Fibroblast of the conjunctiva (primary cell): ENCODE measurements around the gene UBE2I.
"Not testable (repeated sequence)": the region's sequence is repeated elsewhere in the genome, so short reads cannot be mapped to it uniquely, and the experiment has no call there.

Experiments used
- DNase-seq: peaks from one replicate; pipeline ENCODE4 v3.0.0-alpha.2; 2010; ENCODE audit warnings: low read depth

The UBE2I gene

DNA sequence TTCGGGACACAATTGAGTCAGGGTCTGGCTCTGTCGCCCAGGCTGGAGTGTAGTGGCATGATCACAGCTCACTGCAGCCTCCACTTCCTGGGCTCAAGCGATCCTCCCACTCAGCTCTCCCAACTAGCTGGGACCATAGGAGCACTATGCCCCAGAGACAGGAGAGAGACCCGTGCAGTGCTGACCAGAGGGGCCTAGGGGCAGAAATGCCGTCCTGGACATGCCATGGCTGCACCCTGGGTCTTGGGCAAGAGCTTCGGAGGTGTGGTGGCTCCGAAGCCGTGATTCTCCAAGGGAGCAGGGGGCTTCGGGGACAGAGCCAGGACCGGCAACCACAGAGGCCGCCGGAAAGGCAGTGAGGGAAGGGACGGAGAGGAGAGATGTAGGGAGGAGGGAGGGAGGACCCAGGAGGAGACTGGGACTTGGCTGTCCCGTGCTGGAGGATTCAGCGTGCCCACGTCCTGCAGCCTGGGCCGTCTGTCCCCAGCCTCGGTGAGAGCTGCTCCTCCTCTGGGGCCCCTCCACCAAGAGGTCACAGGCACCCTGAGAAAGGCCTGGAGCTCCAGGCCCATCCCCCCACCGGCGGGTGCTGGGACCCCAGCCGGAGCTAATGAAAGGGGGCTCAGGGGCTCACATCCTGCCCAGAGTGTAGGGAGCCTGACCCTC, 31.7 kb upstream of the UBE2I start:
- no peak for DNase-seq

DNA sequence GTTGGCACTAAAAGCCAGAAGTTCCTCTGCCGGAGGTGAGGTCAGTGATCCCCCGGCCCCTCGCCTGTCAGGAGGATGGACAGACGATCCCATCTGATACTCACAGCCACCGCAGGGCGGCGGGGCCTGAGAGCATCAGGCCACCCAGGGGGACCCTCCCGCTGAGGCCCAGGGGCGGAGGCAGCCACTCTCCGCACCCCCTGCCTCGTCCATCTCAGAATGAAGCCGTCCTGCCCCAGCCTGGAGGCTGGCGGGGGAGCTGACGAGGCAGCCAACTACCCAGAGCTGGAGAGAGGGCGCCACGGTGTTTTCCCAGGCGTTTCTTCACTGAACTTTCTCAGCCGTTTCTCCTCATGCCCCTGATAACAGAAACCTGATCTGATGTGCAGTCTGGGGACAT, 31.0 kb upstream of the UBE2I start:
- DNase-seq = no peak

DNA sequence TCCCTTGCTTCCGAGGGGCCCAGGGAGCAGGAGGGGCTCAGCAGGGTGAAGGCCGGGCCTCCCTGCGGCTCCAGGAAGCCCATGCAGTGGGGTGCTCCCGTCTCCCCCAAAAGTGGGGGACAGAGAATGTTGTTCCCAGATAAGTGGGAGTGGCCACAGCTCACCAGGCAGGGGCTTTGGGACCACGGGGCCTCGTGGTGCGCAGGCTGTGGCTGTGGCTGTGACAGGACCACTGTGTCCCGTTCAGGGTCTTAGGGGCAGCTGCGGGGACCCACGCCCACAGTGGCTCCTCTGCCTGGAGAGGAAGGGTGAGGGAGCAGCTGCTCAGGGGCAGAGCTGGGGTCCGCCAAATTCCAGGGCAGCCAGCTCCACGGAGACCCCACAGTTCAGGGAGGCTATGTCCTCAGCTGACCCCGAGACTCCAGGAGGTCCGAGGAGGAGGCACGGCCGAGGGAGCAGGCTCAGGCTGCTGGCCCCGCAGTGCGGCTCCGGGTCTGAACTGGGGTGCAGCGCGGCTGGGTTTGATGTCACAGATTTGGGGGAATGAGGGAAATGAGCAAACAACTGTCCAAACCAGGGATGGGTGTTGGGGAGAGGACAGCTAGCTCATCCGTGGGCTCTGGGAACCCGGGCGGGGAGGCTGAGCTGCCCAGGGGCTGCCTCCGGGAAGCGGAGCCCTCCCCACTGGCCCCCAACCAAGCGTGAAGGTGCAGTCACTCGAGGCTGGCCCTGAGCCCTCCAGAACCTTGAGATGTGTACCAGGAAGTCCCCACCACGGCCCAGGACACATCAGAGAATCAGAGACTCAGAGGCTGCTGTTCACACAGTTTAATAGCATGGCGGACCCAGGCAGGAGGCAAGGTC, 30.1 kb upstream of the UBE2I start:
- DNase-seq = no peak

DNA sequence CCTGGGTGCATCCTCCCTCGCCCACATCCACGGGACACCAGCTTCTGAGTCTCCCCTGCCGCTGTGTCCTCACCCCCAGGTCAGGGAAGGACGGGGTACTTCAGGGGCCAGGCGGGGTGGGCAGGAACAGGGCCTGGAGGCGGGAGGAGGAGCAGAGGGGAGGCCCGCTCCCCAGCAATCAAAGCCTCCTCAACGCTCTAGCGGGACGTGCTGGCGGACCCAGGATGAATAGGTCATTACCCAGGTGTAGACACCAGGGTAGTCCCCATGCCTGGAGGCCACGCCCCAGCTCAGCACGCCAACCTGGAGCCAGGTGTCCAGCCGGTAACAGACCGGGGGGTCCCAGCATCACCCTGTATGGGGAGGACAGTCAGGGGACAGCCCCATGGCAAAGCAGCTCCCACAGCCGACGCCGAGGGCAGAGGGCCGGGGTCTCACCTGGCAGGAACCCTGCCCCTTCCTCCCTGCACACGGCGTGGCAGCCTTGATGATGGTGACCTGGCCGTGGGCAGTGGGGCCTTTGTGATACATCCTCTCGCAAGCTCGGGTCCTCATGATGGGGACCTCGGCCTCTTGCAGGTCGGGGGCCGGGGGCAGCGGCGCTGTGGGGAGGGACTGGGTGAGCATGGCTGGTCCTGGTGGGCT, 29.4 kb upstream of the UBE2I start:
- no peak for DNase-seq

DNA sequence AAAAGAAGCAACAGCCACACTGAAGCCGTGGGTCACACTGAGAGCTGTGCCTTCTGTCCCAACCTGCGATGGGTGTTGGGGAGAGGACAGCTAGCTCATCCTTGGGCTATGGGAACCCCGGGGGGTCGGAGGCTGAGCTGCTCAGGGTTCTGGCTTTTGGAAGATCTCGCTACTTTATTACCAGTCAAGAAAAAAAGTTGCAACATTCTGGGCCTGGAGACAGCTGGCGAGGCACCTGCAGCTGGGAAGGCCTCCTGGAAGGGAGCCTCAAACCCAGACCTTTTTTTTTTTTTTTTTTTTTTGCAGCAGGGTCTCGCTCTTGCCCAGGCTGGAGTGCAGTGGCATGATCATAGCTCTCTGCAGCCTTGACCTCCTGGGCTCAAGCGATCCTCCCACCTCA, 28.7 kb upstream of the UBE2I start:
- DNase-seq = no peak

DNA sequence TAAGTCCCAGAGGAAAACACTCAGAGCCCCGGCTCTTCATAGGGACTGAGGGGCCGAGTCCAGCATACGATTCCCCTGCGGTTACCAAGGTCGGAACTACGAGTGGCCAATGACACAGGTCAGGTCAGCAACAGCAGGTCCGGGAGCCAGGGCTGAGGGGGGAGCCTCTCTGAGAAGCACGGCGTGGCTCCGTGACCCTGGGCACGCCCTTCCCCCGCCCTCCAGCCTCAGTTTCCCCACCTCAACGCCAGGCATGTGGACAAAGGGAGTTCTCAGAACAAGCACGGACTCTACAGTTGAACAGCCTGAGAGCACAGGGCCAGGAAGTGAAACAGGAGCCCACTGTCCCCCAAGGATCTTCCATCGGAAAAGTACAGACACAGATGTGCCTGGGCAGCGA, 27.9 kb upstream of the UBE2I start:
- no peak for DNase-seq

DNA sequence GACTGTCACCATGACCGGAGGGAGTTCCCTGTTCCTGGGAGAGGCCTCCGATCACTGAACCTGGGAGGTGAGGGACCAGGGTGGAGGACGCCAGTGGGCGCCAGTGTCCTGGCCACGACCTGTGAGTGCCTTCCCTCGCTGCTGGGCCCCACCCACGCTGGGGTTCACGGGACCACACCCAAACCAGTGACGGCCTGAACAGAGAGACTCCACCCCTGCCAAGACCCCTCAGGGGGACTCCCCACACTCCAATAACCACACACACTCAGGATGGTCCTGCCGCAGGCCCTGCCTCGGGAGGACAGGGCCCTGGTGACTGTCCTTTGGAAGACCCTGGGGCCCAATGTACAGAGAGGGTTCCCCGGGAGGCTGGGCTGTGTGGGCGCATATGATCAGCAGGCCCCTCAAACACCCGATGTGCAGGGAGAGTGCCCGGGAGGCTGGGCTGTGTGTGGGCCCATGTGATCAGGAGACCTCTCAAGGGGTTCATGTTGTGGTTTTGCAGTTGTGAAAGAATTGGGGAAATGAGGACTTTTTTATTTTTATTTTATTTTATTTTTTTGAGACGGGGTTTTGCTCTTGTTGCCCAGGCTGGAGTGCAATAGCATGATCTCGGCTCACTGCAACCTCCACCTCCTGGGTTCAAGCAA, 27.0 kb upstream of the UBE2I start:
- no peak for DNase-seq

DNA sequence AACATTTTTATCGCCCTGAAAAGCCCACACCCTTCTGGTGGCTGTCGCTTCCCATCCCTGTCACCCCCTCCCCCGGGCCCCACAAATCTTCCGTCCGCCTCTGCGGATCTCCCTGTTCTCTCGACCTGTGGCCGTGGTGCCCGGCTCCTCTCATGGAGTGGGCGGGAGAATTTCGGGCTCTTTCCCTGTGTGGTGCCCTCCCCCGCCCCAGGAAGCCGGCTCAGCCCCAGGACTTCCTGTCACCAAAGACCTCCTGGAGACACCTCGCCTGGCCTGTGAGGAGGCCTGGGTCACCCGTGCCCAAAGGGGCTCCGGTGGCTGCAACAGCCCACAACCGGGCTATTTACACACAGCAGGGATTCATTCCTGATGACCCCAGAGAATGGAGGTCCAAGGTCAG, 26.1 kb upstream of the UBE2I start:
- no peak for DNase-seq

DNA sequence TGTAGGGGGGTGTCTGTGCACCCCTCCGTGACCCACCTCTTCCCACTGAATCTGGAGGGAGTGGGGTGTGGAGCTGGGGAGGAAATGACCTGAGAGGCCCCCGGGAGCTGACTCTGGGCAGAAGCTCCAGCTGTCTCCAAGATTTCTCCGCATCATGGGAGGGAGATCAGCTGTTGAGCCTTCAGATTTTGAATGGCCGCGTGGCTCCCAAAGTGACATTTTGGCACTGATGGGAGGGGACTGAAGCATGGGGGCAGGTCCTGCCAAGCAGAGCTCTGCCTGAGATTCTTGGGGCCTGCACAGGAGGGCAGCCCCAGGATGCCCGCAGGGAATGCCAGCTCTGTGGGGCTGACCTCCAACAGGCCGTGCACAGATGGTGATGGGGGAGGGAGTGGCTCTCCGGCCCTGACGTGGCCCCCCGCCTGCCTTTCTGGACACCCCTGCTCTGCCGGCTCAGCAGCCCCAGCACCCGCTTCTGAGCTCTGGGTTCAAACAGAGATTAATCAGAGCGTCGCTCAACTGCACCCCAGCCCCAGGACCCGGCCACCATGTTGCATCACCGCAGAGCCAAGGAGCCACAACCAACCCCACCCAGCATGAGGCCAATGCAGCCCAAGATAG, 25.3 kb upstream of the UBE2I start:
- DNase-seq = no peak

DNA sequence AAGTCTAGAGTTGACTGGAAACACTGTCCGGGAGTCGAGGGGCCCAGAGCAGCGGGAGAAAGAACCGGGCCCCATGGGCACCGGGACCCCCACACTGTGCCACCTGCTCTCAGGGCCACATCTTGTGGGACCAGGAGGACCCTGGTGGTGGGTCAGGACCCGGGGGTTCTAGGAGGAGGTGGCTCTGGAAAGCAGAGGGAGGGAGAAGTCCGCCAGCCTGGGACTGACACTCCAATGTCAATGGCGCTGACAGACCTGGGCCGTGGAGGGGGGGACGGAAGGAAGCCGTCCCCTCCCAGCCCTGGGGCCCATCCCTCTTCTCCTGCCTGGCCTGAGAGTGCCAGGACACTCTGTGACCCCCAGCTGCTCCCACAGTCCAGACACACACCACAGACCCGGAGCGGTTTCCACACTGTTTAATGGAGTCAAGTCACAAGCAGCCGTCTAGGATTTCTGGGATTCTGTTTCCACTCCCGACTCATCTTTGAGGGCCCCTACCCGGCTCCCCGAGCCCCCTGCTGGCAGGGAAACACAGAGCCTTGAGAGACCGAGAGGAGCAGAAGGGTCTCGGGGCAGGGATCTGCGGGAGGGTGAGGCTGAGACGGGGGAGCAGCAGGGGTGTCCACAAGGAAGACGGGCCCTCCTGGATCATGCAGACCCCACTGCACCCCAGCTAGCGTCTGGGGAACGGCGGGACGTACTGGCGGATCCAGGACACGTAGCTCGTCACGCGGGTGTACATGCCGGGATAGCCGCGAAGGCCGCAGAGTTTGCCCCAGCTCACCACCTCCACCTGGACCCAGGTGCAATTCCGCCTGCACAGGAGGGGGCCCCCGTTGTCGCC, 23.5 kb upstream of the UBE2I start:
- DNase-seq = no peak

DNA sequence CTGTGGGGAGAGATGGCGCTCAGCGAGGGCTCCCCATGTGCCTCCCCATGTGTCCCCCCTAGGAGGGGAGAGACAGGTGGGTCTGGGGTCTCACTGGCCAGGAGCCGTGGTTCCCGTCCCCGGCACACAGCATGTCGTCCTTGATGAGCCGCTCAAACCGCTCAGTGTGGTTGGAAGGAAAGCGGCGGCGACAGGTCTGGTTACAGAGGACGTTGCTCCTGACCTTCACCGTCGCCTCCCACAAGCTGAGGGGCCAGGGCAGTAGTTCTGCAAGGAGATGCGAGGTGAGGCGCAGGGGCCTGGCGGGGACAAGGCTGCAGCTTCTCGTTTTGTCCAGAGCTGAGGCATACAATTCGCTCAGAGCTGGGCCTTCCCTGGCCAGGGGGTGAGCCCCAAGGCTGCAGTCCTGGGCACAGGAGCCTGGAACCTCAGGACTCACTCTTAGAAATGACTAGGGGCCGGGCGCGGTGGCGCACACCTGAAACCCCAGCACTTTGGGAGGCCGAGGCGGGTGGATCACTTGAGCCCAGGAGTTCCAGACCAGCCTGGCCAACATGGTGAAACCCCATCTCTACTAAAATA, 22.8 kb upstream of the UBE2I start:
- DNase-seq = no peak

DNA sequence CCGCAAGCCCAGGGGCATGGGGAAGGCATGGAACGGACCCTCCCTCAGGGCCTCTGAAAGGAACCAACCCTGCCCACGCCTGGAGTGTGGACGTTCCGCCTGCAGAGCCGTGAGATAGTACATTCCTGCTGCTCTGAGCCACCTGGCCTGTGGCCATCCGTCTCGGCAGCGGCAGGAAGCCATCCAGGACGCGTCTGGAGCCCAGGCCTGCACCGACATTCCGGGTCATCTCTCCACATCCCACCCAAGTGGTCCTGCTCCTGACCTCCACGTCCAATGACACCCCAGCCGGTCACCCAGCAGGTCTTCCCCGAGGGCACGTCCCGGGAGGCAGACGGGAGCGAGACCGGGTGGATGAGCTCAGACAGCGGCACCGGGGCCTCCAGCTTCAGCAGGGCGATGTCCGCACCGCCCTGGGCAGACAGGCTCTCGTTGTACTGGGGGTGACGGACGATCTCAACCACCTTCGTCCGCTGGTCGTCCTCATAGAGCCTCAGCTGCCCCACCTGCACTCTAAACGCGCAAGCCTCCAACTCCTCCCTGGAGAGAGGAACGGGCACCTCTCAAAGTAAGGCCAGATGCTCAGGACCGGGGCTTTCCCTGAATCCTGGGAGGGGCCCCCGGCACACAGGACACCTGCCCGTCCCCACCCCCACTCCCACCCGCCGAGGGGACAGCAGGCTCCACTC, 21.3 kb upstream of the UBE2I start:
- no peak for DNase-seq

DNA sequence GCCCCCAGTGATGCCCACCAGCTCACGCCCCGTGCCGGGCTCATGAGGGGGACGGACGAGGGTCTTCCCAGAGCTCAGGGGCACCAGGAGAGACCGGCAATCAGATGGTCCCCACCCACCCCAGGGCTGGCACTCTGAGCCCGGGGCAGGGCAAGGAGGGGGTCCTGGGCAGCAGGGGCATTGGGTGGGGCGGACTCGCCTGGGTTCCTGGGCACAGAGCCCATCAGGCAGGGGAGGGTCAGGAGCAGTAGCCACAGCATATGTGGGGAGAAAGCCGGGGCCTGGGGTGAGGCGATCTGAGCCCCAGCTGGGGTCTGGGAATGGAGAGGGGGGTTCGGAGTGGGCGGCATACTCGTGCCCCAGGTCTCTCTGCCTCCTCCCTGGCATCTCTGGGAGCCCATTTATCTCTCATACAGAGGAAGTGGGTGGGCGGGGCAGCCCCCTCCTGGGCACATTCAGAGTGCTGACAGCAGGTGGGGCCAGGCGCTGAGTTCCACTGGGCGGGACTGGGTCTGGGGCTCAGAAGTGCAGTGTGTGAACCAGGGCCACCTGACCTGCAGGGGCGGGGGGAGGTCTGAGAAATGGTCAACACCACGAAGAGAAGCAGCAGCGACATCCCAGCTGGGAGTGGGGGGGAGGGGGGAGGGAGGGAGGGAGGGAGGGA, 20.5 kb upstream of the UBE2I start:
- no peak for DNase-seq

DNA sequence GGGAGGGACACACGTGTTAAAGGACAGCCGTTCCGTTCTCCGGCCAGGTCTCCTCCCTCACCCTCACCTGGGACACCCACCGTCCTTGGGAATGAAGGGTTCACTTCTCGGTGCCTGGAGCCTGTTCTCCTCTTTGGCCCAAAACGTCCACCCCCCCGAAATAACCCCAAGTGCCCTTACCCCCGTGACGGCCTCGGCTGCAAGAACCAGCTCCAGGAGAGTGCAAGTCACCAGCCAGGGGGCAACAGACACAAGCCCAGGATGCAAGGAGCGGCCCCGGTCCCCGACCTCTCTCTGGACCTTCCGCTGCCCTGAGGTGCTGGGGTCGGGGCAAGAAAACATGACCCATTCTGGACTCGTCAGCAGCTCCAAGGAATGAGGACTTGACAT, 20.0 kb upstream of the UBE2I start:
- no peak for DNase-seq

DNA sequence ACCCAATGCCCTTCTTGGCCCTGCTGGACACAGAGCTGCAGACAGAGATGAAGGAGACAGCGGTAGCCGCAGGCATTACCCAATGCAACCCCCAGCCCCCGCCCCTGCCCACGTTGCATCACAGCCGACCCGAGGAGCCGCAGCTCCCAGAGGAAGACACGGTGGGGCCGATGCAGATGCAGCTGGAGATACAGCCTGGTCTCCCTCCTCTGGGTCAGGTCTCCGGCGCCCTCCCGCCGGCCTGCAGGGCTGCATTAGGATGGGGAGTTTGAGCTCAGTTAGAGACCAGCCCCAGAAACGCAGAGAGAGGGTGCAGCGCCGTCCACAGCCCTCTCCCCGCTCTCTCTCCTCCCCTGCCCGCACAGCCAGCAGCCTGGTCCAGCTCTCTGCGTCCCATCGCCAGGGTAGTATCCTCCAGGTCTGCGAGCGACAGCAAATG, 19.4 kb upstream of the UBE2I start:
- DNase-seq = no peak

DNA sequence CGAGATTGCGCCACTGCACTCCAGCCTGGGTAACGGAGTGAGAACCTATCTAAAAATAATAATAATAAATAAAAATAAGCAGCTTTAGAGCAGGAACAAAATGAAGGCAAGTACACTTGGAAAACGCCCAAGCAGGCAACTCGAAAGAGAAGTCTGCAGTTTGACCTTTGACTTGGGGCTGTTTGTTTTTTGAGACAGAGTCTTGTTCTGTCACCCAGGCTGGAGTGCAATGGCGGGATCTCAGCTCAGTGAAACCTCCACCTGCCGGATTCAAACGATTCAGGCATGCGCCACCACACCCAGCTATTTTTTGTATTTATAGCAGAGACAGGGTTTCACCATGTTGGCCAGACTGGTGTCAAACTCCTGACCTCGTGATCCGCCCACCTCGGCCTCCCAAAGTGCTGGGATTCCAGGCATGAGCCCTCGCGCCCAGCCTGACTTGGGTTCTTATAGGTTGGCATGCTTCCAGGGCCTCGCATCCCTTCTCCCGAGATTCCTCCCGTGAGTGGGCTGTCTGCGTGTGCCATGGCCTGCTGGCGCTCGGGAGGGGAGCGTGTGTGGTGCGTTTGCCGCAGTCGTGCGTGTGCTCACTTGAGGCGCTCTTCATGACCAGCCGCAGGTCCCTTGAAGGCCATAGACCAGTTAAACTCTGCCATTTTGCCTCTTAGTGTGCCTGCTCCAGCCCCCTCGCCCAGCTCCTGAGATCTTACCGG, 18.4 kb upstream of the UBE2I start:
- no peak for DNase-seq

DNA sequence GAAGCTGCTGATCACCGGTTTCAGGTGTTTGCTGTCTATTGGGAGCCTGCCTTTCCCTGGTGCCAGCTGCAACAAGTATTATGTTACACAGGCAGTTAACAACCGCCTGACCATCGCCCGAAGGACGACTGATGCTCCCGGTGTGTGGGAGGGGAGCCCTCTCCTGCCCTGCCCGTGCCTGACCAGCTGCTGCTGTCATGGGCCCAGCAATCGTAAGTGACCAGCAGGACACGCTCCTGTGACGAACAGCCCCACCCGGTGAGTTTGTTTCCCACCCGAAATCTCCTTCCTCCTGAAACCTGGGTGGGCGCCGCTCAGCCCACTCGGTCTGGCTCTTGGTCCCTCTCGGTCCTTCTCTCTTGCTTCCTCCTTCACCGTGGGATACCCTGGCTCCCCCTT, 17.9 kb upstream of the UBE2I start:
- no peak for DNase-seq

DNA sequence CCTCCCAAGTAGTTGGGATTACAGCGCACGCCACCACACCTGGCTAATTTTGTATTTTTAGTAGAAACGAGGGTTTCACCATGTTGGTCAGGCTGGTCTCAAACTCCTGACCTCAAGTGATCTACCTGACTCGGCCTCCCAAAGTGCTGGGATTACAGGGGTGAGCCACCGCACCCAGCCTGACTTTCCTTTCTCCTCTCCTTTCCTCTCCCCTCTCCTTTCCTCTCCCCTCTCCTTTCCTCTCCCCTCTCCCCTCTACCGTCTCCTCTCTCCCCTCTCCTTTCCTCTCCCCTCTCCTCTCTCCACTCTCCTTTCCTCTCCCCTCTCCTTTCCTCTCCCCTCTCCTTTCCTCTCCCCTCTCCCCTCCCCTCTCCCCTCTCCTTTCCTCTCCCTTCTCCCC, 17.2 kb upstream of the UBE2I start:
- not testable (repeated sequence) for DNase-seq

DNA sequence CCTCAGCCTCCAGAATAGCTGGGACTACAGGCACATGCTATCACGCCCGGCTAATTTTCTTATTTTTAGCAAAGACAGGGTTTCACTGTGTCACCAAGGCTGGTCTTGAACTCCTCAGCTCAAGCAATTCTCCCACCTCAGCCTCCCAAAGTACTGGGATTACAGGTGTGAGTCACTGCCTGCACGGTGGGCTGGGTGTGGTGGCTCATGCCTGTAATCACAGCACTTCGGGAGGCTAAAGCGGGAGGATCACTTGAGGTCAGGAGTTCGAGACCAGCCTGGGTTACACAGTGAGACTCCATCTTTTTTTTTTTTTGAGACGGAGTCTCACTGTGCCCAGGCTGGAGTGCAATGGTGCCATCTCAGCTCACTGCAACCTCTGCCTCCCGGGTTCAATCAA, 16.6 kb upstream of the UBE2I start:
- DNase-seq = not testable (repeated sequence)
